Esophagus muscularis mucosa (tissue), 4 donors: ENCODE results near the gene PROP1.
"Not testable (repeated sequence)": the region's sequence is repeated elsewhere in the genome, so short reads cannot be mapped to it uniquely, and the experiment has no call there.

Source experiments
- EP300 ChIP-seq: sonication (generic); formaldehyde crosslinking; IDR thresholded peaks from one replicate; pipeline ENCODE4 v1.6.1; 2017; ENCODE audit warnings: antibody characterized with exemption
- POLR2A ChIP-seq: fragments of 450-650 bp; IDR thresholded peaks from one replicate; pipeline ENCODE4 v1.6.1; 2017; ENCODE audit warnings: antibody characterized with exemption, moderate library complexity, mild to moderate bottlenecking, low read depth
- POLR2AphosphoS5 ChIP-seq, 2 donors: sonication (generic); formaldehyde crosslinking; IDR thresholded peaks; one replicate each; pipeline ENCODE4 v1.6.1; 2017; ENCODE audit warnings: antibody characterized with exemption in 2 of 2
- TF ChIP-seq, protein P1 (sequence below), 3 experiments: fragments of 200-600 bp in 2 of 3; fragments of 450-650 bp in 1 of 3; sonication (generic) in 2 of 3; IDR thresholded peaks; one replicate each; pipeline ENCODE4 v1.5.1; 2017 to 2019; ENCODE audit warnings: antibody characterized with exemption in 3 of 3, mild to moderate bottlenecking in 2 of 3, moderate library complexity in 1 of 3

DNA sequence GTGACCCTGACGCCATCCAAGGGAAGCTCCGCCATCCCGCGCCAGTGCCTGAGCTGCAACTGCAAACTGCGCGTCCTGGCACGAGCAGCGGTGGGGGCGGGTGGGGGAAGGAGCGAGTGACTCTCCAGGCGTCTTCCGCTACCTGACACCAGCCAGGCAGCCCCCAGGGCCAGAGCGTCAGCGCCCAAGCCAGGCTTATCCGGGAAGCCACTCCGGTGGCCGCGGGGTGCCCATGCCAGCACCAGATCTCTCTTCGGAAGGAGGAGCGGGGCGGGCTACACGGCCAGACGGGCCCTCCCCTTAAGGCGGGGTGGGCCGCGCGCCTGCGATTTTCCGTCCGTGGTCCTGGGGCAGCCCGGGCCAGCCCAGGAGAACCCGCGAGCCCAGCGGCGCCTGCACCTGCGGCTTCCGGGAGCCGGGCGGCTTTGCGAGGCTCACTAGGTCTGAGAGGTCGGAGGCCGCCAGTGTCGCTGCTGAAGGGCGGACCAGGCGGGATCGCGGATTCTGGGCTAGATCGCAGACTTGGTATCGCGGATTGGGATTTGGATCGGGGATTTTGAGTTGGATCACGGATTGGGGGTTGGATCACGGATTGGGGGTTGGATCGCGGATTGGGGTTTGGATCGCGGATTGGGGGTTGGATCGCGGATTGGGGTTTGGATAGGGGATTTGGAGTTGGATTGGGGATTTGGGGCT is 10.6 kb upstream of the PROP1 start:
- not testable (repeated sequence) for TF ChIP-seq POLR2A; EP300; POLR2AphosphoS5 (IDR thresholded peaks at IDR 0.05)
- TF ChIP-seq, protein P1, sequence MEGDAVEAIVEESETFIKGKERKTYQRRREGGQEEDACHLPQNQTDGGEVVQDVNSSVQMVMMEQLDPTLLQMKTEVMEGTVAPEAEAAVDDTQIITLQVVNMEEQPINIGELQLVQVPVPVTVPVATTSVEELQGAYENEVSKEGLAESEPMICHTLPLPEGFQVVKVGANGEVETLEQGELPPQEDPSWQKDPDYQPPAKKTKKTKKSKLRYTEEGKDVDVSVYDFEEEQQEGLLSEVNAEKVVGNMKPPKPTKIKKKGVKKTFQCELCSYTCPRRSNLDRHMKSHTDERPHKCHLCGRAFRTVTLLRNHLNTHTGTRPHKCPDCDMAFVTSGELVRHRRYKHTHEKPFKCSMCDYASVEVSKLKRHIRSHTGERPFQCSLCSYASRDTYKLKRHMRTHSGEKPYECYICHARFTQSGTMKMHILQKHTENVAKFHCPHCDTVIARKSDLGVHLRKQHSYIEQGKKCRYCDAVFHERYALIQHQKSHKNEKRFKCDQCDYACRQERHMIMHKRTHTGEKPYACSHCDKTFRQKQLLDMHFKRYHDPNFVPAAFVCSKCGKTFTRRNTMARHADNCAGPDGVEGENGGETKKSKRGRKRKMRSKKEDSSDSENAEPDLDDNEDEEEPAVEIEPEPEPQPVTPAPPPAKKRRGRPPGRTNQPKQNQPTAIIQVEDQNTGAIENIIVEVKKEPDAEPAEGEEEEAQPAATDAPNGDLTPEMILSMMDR (IDR thresholded peaks at IDR 0.05), result not testable (repeated sequence)
